ENCODE data around the gene SLC6A8.

Gene SLC6A8

DNA sequence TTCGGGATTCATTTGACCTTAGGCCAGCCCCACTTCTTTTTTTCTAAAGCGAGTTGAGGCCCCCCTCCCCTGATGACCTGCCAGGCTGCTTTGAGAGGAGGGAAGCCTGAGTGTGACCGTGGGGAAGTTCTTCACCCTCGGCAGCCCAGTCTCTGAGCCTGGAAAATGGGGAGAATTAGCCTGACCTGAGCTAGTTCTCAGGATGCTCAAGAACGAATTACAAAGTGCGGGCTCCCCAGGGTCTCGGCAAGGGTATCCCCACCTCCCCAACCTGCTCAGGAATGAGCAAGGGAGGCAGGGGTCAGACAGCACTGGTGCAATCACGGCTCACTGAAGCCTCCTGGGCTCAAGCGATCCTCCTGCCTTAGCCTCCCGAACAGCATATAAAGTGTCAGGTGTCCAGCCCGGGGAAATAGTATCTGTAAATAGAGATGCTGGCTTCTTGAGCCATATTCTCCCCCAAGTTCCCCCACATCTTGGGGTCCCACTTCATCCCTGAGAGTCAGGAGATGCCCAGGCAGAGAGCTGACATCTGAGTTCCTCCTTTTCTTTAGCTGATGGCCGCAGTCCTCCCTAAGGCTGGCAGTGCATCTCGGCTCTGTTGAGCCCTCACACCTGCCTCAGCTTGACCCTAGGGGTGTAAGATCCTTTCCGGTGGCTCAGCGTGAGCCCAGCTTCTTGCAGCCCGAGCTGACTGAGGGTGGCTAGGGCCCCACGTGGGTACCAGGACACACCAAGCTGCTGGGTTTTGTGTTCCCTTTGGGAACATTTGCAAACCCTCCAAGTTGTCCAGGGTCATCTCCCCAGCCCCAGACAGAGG, 39.2 kb upstream of the SLC6A8 start:
- DNase-seq = no peak

GRCh38 chrX:153649178-153649914, 38.4 kb upstream of the SLC6A8 start:
- DNase-seq = peak in 1 of 4 experiments; percentile 12

- DNase-seq = no peak
Observed at GRCh38 chrX:153649915-153650782, 37.6 kb upstream of the SLC6A8 start.

DNA sequence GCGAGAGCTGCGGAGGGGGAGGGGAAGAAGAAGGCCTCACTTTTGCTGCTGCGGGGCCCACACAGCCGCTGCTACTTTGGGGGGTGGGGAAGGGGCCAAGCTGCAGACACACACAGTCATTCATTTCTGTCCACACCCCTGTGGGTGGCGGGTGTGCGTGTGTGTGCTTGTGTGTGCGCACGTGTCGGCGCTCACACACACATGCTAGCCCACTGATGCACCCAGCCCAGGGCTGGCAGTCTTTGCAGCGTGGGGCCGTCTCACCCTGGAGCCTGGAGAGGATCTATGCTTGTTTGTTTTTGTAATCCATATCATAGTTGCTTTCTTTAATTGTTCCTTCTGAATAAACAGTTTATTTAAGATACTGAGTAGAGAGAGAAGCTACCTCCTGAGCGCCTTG, 36.8 kb upstream of the SLC6A8 start:
- DNase-seq = no peak

- no peak for DNase-seq
Observed at GRCh38 chrX:153651540-153652079, 36.1 kb upstream of the SLC6A8 start.

GRCh38 chrX:153653556-153653955, 34.2 kb upstream of the SLC6A8 start:
- no peak for DNase-seq

- no peak for DNase-seq
Observed at GRCh38 chrX:153657161-153657560, 30.6 kb upstream of the SLC6A8 start.

GRCh38 chrX:153659268-153659667, 28.5 kb upstream of the SLC6A8 start:
- DNase-seq = no peak

DNA sequence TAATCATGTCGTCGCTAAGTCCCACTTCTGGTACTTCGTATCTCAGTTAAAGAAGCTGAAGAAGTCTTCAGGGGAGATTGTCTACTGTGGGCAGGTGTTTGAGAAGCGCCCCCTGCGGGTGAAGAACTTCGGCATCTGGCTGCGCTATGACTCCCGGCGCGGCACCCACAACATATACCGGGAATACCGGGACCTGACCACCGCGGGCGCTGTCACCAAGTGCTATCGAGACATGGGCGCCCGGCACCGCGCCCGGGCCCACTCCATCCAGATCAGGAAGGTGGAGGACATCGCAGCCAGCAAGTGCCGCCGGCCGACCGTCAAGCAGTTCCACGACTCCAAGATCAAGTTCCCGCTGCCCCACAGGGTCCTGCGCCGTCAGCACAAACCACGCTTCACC, 25.5 kb upstream of the SLC6A8 start:
- DNase-seq = peak in 3 of 4 experiments; percentile 10 to 45 (median 29)

DNA sequence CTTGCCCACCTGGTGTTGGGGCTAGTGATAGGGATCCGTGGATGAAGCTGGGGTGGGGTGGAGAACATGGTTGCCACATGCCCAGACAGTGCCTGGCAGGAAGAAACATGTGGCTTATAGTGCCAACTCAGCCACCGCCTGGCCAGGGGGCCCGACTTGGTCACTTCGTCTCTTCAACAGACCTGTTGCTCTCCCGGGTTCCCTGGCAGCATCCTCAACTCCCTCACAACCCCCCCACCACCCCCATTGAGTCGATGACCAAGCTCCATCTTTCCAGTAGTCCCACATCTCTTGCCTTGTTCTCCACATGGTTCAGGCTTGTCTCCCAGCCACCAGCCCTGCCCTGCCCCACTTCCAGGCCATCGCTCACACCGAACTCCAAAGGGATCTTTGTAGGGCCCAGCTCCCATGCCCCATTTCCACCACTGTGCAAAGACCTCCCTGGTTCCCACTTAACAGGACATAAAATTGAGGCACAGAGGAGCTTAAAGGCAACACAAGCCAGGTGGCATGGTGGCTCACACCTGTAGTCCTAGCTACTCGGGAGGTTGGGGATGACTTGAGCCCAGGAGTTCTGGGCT, 21.9 kb upstream of the SLC6A8 start:
- DNase-seq = no peak

- DNase-seq = no peak
Observed at GRCh38 chrX:153667281-153667955, 20.3 kb upstream of the SLC6A8 start.

DNA sequence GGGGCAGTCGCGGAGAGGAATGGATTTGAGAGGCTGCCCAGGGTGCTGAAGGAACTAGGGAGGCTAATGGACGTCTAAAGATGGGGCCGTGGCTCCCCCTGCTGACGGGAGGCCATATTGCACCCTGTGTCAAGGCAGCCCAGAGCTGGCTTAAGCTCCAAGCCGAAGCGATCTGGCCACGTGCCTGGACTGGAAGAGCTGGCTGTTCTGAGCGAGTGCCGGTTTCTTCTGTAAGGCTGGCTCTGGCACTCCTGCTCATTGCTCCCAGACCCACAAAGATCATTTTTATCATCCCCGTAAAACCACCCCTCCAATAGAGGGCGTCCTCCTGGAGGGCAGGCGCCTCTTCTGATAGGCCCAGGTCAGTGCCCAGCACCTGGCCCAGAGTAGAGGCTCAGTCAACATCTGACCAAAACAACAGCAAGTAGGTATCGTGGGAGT, 19.8 kb upstream of the SLC6A8 start:
- peak; percentile 64 to 78 (median 69) for DNase-seq

- DNase-seq = no peak
Observed at GRCh38 chrX:153668423-153669173, 19.1 kb upstream of the SLC6A8 start.

GRCh38 chrX:153669174-153669890, 18.4 kb upstream of the SLC6A8 start:
- peak in 3 of 4 experiments; percentile 10 to 37 (median 31) for DNase-seq

DNA sequence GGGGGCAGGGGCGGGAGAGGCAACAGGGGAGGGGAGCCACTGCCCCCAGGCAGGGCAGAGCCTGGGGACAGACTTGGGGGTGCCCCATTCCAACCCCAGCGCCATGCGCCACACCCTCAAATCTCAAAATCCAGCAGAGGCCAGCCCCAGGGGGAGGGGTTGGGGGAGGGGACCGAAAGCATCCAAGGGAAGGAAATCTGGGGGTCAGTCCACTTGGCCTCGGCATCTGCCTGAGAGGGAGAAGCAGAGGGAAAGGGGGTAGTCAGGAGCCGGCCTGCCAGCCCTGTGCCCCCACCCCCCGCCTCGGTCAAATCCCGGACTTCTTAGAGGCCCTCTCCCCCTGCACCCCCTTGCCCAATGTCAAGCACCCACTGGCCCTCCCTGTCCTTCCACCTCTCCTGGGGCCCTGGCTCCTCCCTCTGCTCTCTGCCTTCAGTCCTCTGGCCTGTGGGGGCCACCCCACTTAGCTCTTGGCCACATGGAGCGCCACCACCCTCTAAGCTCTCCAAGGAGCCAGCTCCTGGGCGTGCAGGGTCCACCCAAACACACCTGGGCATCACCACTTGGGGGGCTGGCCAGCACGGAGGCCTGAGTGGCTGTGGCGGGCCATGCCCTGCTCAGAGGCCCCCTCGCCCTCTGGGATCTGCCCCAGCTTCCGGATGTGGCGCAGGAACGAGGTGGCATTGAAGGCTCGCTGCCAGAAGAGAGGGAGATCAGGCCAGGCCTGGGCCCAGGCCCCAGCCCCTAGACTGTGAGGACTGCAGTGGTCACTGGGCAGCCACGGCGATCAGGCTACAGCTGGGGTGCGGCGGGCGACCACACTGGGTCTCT, 17.6 kb upstream of the SLC6A8 start:
- no peak for DNase-seq

GRCh38 chrX:153670748-153671588, 16.8 kb upstream of the SLC6A8 start:
- DNase-seq = no peak

DNA sequence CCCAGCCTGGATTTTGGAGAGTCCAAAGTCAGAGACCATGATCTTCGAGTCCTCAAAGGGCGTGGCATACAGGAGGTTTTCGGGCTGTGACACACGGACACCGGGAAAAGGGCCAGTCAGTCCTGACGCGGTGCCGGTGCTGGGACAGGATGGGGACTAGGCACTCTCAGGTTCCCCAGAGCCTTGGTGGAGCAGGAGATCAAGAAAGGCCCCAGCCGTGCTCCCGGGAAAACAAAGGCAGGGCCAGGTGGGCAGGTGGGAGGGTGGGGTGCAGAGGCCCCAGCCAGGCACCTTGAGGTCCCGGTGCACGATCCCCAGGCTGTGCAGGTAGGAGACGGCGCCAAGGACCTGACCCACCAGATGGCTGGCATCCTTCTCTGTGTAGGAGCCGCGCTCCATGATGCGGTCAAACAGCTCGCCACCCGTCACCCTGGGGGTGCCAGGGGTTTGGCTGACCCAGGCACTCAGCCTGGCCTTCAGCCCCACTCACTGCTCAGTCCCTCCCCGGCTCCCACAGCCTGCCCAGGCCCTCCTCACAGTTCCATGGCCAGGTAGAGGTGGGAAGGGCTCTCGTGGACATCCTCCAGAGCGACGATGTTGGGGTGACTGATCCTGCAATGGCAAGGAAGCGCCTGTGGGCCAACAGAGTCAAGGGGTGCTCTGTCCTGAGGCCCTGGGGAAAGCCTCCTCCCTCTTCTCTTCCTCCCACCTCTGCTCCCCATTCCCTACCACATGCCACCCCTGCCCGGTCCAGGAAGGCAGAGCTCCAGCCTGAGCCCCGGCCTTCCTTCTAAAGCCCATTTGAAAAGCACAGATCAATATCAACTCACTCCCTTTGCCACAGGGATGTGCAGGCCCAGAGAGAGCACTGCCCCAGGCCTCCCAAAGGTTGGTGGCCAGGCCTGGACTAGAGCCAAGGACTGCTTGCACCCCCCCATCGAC, 15.9 kb upstream of the SLC6A8 start:
- no peak for DNase-seq

Data from activated naive CD4-positive, alpha-beta T cell (primary cell).